ENCODE data around the gene NHLH1. TPM values are rescaled to one million over a fixed set of nuclear protein-coding genes. Genes with fewer than 3 reads are reported as not detected.

The NHLH1 gene
- total and polyA plus RNA-seq, 2 donors (not counting 3 experiments of a cell fraction or from before 2014, with no cell fraction given), result 0.46 TPM

- dilution Hi-C loops (cut with MboI; ENCODE audit: extremely low pct_ligation_motif_present, low sequenced_read_pairs) (no loop called here), intact Hi-C loops (cut with micrococcal nuclease) (no loop called here)
- Histone ChIP-seq H2AFZ (ENCODE audit: low read depth, low read length) (no peak overlapping the region), H3K27me3 (ENCODE audit: control insufficient read depth in 2 of 2, insufficient read depth in 2 of 2, low read length in 2 of 2) (no peaks in the 10 kb centered on the region), H4K20me1 (replicated peaks; ENCODE audit: control insufficient read depth, extremely low read depth, insufficient read depth, low read length) (no peaks in the 10 kb centered on the region), H3K9ac (replicated peaks; ENCODE audit: extremely low read depth, insufficient read depth, low read length) (no peak overlapping the region), H3K27ac (ENCODE audit: insufficient read depth, low read depth, low read length) (no peak overlapping the region), H3K79me2 (ENCODE audit: control insufficient read depth, insufficient read depth, low read length) (peaks cover 12% of the 10 kb centered on the region), H3K4me1 (ENCODE audit: control insufficient read depth, extremely low read depth, insufficient read depth, low read length) (no peaks in the 10 kb centered on the region), H3K36me3 (ENCODE audit: control insufficient read depth in 2 of 2, extremely low read depth in 1 of 2, insufficient read depth in 2 of 2, low read length in 2 of 2) (peaks cover 26 to 36% of the 10 kb centered on the region in 2 experiments), H3K4me2 (ENCODE audit: insufficient read depth, low read length) (no peak overlapping the region), H3K9me1 (replicated peaks; ENCODE audit: control insufficient read depth, extremely low read depth, insufficient read depth, low read length) (no peaks in the 10 kb centered on the region), H3K4me3 (replicated peaks in 1 of 3; ENCODE audit: insufficient read depth in 1 of 3, low read depth in 1 of 3, low read length in 3 of 3) (no peak overlapping the region), H3K9me3 (replicated peaks; ENCODE audit: control insufficient read depth, insufficient read depth, low read length) (no peaks in the 10 kb centered on the region)
- FAIRE-seq (no peak), DNase-seq (ENCODE audit: low read depth, low spot score) (no peak)
- no TSS peak for BruUV-seq (replicated peaks)
- ChIA-PET POLR2A (no interaction called here), CTCF (interaction anchor here (1.3 to 4.8 kb wide), 2 partner anchors 24 to 38 kb away, joined by 3 to 24 read pairs; no protein-coding TSS in a partner anchor)
- TF ChIP-seq FOS (IDR thresholded peaks at IDR 0.05; ENCODE audit: borderline replicate concordance, insufficient read depth, low read length), result no peak
- no peak for TF ChIP-seq CTCF (IDR thresholded peaks at IDR 0.05; ENCODE audit: extremely low read depth in 1 of 2, insufficient read depth in 1 of 2, low read depth in 1 of 2, low read length in 2 of 2)
- no peak for TF ChIP-seq EZH2 (IDR thresholded peaks at IDR 0.05; ENCODE audit: borderline replicate concordance, low read depth, low read length, severe bottlenecking)
- TF ChIP-seq, protein P1, sequence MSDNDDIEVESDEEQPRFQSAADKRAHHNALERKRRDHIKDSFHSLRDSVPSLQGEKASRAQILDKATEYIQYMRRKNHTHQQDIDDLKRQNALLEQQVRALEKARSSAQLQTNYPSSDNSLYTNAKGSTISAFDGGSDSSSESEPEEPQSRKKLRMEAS (IDR thresholded peaks at IDR 0.05; ENCODE audit: insufficient read depth, insufficient read length), result no peak
- TF ChIP-seq MYC (IDR thresholded peaks at IDR 0.05; ENCODE audit: low read depth, low read length), result no peak
- TF ChIP-seq POLR2A (IDR thresholded peaks at IDR 0.05; ENCODE audit: low read depth, low read length), result no peak
- no peak for TF ChIP-seq GATA2 (IDR thresholded peaks at IDR 0.05; ENCODE audit: insufficient read depth, insufficient read length, low read depth, low read length)
- TF ChIP-seq POLR2AphosphoS5 (IDR thresholded peaks at IDR 0.05; ENCODE audit: insufficient read depth, low read depth, low read length), result no peak
- no peak for TF ChIP-seq JUN (IDR thresholded peaks at IDR 0.05; ENCODE audit: borderline replicate concordance, insufficient read depth, insufficient read length, low read depth)
These were observed 36.8 kb upstream of the NHLH1 start for GRCh38 chr1:160330119-160330518.

Data from endothelial cell of umbilical vein (primary cell).